Kidney (tissue), 14 donors: ENCODE measurements around the gene DNAJC9. TPM values are rescaled to one million over a fixed set of nuclear protein-coding genes. Genes with fewer than 3 reads are reported as not detected.

Source experiments
- DNase-seq, 5 donors: peaks; one replicate each; pipeline ENCODE4 v3.0.0-alpha.2; 2013 to 2020
- FAIRE-seq: peaks from 2 replicates; lab custom pipeline; 2012; peaks lifted over from hg19 to GRCh38; lab: Jason Lieb, UNC
- H3K27ac ChIP-seq, 2 donors: one replicate each; pipeline ENCODE4 v1.7.0; 2013; ENCODE audit warnings: low read depth in 2 of 2, low read length in 2 of 2, inconsistent platforms in 1 of 2
- H3K27me3 ChIP-seq: one replicate; pipeline ENCODE4 v1.7.1; 2013; ENCODE audit warnings: low read length, inconsistent platforms; ENCODE audit not compliant: control insufficient read depth, insufficient read depth
- H3K36me3 ChIP-seq, 3 donors: one replicate each; pipeline versions ENCODE4 v1.7.0 to v1.7.1; 2013; ENCODE audit warnings: low read length in 3 of 3, control low read depth in 1 of 3, inconsistent platforms in 1 of 3; ENCODE audit not compliant: insufficient read depth in 3 of 3, control insufficient read depth in 2 of 3
- H3K4me1 ChIP-seq, 3 donors: one replicate each; pipeline versions ENCODE4 v1.7.0 to v1.7.1; 2013; ENCODE audit warnings: low read length in 3 of 3, inconsistent platforms in 1 of 3, low read depth in 1 of 3; ENCODE audit not compliant: control insufficient read depth in 2 of 3, insufficient read depth in 2 of 3
- H3K4me3 ChIP-seq, 3 donors: one replicate each; pipeline versions ENCODE4 v1.7.0 to v1.8.1; 2013; ENCODE audit warnings: low read length in 3 of 3, control low read depth in 1 of 3, inconsistent platforms in 1 of 3
- H3K9ac ChIP-seq, 3 donors: one replicate each; pipeline versions ENCODE4 v1.7.0 to v1.7.1; 2013; ENCODE audit warnings: low read length in 3 of 3, control low read depth in 1 of 3, inconsistent platforms in 1 of 3
- H3K9me3 ChIP-seq, 3 donors: one replicate each; pipeline versions ENCODE4 v1.7.0 to v1.7.1; 2013; ENCODE audit warnings: low read length in 3 of 3, control low read depth in 1 of 3, inconsistent platforms in 1 of 3; ENCODE audit not compliant: control insufficient read depth in 2 of 3, insufficient read depth in 1 of 3
- intact Hi-C: fragments of 100-400 bp; cut with DNase I; formaldehyde crosslinking; loops from one replicate; pipeline ENCODE4 v1.11.1; 2022
- polyA plus RNA-seq: library from polyadenylated mRNA; stranded (reverse); fragments of 350-450 nt; fragmentation: Illumina TruSeq; extraction: RNeasy Lipid Tissue Mini Kit (QIAGEN cat#74804); gene quantifications from one replicate; pipeline ENCODE4 v1.2.3, GENCODE V29; 2014; ENCODE audit warnings: low read depth, low replicate concordance; ENCODE audit not compliant: insufficient read depth
- total RNA-seq: library from RNA; stranded (reverse); fragmentation: NEBNext Ultra II Directional; extraction: Animal tissue kit (Norgen Biotek cat#: 25700); gene quantifications from one replicate; pipeline ENCODE4 v1.2.1, GENCODE V29; 2021
- TF ChIP-seq, protein P1 (sequence below): IDR thresholded peaks from 3 replicates; pipeline ENCODE4 v1.5.1; 2012; ENCODE audit warnings: mild to moderate bottlenecking, moderate library complexity, borderline replicate concordance; ENCODE audit not compliant: insufficient read depth; ENCODE audit errors: extremely low read depth
- donor health status: control.
- donor health status: control.
- donor health status: control.
- donor health status: control.
- donor health status: control.
- donor health status: DM: yes; HTN: yes; CAD: no.
- donor health status: Normal renal cell carcinoma (clear cell type).

DNAJC9 gene
- total and polyA plus RNA-seq, 2 donors from 2014 or later, result 9.2 to 13.9 TPM

DNA sequence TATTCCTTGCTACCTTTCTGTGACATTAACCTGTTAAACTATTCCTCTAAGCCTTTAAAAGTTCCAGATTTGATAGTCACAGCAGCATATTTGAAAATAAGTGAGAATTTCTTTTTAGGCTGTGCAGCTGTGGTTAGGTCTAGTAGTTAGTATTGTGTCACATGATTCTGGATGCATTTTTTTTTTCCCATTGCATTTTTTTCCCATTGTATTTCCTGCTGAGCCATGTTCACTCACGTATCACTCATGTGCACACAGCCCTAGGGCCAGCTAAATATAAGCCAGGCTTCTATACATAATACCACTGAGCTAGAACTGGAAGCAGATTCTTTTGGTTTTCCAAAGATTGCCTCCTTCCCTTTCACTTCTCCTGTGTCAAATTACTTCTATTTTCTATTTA, 37.4 kb downstream of the DNAJC9 start:
- H3K27ac ChIP-seq, result no peak overlapping the region
- no peaks in the 10 kb centered on the region for H3K27me3 ChIP-seq
- FAIRE-seq, result no peak
- peaks cover 0 to 17% (median 2%) of the 10 kb centered on the region in 3 donors for H3K36me3 ChIP-seq
- peak in 2 of 5 donors; percentile 27 to 39 for DNase-seq
- no peaks in the 10 kb centered on the region for H3K9me3 ChIP-seq
- H3K9ac ChIP-seq, result peak overlapping the region in 1 of 3 donors; percentile 30
- intact Hi-C loops, result no loop called here
- TF ChIP-seq, protein P1, sequence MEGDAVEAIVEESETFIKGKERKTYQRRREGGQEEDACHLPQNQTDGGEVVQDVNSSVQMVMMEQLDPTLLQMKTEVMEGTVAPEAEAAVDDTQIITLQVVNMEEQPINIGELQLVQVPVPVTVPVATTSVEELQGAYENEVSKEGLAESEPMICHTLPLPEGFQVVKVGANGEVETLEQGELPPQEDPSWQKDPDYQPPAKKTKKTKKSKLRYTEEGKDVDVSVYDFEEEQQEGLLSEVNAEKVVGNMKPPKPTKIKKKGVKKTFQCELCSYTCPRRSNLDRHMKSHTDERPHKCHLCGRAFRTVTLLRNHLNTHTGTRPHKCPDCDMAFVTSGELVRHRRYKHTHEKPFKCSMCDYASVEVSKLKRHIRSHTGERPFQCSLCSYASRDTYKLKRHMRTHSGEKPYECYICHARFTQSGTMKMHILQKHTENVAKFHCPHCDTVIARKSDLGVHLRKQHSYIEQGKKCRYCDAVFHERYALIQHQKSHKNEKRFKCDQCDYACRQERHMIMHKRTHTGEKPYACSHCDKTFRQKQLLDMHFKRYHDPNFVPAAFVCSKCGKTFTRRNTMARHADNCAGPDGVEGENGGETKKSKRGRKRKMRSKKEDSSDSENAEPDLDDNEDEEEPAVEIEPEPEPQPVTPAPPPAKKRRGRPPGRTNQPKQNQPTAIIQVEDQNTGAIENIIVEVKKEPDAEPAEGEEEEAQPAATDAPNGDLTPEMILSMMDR, result no peak
- peaks cover 0 to 7% (median 0%) of the 10 kb centered on the region in 3 donors for H3K4me1 ChIP-seq
- H3K4me3 ChIP-seq, result no peak overlapping the region

DNA sequence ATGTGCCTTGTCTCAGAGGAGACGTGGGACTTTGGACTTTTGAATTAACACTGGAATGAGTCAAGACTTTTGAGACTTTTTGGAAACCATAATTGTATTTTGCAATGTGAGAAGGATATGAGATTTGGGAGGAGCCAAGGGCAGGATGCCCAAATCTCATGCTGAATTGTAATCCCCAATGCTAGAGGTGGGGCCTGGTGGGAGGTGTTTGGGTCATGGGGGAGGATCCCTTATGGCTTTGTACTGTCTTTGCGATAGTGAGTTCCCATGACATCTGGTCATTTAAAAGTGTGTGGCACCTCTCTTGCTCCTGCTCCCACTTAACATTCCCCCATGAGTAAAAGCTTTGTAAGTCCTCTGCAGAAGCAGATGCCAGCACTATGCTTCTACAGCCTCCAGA, 39.2 kb downstream of the DNAJC9 start:
- Histone ChIP-seq H3K27ac (no peak overlapping the region), H3K27me3 (no peaks in the 10 kb centered on the region), H3K9me3 (no peaks in the 10 kb centered on the region), H3K4me1 (peaks cover 0 to 7% (median 0%) of the 10 kb centered on the region in 3 donors), H3K9ac (no peak overlapping the region), H3K4me3 (no peak overlapping the region), H3K36me3 (peaks cover 0 to 17% (median 2%) of the 10 kb centered on the region in 3 donors)
- DNase-seq (no peak), FAIRE-seq (no peak)
- intact Hi-C loops, result no loop called here
- TF ChIP-seq, protein P1, result no peak

DNA sequence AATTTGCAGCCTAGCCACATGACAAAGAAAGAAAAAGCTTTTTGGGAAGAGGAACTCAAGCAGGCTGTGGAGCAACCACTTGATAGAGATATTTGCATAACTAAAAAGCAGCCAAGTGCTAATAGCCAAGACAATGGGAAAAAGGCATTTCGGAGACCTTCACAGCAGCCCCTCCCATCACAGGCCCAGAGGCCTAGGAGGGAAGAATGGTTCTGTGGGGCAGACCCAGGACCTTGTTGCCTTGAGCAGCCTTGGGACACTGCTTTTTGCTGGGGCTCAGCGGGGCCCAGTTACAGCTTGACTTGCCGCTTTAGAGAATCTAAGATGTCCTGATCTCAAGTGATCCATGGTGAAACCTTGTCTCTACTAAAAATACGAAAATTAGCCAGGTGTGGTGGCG, 40.7 kb downstream of the DNAJC9 start:
- TF ChIP-seq, protein P1, result no peak
- no peak overlapping the region for H3K4me3 ChIP-seq
- H3K9ac ChIP-seq, result no peak overlapping the region
- H3K36me3 ChIP-seq, result peaks cover 0 to 16% (median 2%) of the 10 kb centered on the region in 3 donors
- no peak for FAIRE-seq
- H3K9me3 ChIP-seq, result no peaks in the 10 kb centered on the region
- no peaks in the 10 kb centered on the region for H3K27me3 ChIP-seq
- no peak for DNase-seq
- H3K4me1 ChIP-seq, result peaks cover 0 to 7% (median 0%) of the 10 kb centered on the region in 3 donors
- H3K27ac ChIP-seq, result no peak overlapping the region
- intact Hi-C loops, result no loop called here

DNA sequence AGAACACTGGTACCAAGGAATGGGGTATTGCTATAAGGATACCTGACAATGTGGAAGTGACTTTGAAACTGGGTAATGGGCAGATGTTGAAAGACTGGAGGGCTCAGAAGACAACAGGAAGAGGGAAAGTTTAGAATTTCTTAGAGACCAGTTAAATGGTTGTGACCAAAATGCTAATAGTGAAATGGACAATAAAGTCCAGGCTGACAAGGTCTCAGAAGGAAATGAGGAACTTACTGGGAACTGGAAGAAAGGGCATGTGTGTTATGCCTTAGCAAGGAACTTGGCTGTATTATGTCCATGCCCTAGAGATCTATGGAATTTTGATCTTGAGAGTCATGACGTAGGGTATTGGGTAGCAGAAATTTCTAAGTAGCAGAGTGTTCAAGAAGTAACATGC, 41.2 kb downstream of the DNAJC9 start:
- TF ChIP-seq, protein P1, result no peak

More for the DNA sequence above, 41.2 kb downstream of the DNAJC9 start:
- Histone ChIP-seq H3K36me3 (peaks cover 0 to 14% (median 2%) of the 10 kb centered on the region in 3 donors), H3K27me3 (no peaks in the 10 kb centered on the region), H3K4me3 (no peak overlapping the region), H3K4me1 (peaks cover 0 to 7% (median 0%) of the 10 kb centered on the region in 3 donors), H3K9ac (no peak overlapping the region), H3K27ac (no peak overlapping the region), H3K9me3 (no peaks in the 10 kb centered on the region)
- FAIRE-seq (no peak), DNase-seq (no peak)
- intact Hi-C loops, result no loop called here
